Measurements from ENCODE around the gene GGCT.
"Not testable (repeated sequence)": the region's sequence is repeated elsewhere in the genome, so short reads cannot be mapped to it uniquely, and the experiment has no call there.

The GGCT gene

DNA sequence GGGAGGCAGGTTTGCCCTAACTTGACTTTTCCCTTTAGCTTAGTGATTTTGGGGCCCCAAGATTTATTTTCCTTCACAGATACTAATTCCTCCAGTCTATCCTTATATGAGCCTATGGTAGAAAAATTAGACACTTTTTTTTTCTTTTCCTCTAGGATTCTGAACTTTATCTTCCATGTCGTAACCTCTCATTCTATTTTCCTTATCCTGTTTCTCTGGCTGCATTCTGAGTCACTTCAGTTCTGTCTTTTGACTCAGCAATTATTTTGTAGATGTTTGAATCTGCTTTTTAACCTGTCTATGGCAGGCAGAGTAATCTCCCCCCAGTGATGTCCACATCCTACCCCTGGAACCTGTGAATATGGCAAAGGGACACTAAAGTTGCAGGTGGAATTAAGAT is 19.0 kb downstream of the GGCT start:
- DNase-seq (ENCODE audit: low read depth, low spot score), result no peak
- no peak overlapping the region for H3K4me3 ChIP-seq (ENCODE audit: low read length)

DNA sequence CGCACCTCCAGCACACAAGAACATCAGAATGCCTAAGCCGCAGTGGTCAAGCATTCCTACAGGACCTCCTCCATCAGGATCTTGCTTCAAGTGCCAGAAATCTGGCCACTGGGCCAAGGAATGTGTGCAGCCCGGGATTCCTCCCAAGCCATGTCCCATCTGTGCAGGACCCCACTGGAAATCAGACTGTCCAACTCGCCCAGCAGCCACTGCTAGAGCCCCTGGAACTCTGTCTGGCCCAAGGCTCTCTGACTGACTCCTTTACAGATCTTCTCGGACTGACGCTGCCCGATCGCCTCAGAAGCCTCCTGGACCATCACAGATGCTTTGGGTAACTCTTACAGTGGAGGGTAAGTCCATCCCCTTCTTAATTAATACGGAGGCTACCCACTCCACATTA is 23.2 kb downstream of the GGCT start:
- not testable (repeated sequence) for H3K4me3 ChIP-seq (ENCODE audit: low read length); DNase-seq (ENCODE audit: low read depth, low spot score)

DNA sequence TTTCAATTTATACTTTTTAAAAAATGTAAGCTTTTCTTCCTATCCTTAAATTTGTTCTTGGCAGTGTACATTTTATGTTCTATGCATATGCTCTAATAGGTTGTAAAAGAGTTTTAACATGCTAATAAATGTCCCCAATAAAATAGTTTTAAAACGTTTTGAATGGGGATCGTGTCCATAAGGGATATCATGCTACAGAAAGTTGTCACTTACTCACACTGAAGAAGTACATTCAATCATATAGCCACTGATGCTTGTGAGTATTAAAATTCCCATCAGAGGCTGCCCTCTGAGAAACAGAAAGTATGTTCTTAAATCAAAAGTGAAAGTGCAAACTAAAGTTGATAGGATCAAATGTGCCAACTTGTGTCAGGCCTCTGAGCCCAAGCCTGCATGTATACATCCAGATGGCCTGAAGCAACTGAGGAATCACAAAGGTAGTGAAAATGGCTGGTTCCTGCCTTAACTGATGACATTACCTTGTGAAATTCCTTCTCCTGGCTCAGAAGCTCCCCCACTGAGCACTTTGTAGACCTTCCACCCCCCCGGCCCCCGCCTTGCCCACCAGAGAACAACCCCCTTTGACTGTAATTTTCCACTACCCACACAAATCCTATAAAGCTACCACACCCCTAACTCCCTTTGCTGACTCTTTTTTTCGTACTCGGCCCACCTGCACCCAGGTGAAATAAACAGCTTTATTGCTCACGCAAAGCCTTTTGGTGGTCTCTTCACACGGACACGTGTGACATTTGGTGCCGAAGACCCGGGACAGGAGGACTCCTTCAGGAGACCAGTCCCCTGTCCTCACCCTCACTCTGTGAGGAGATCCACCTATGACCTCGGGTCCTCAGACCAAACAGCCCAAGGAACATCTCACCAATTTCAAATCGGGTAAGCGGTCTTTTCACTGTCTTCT is 25.2 kb downstream of the GGCT start:
- DNase-seq (ENCODE audit: low read depth, low spot score), result peak; percentile 74
- H3K4me3 ChIP-seq (ENCODE audit: low read length), result peak overlapping the region; percentile 79

DNA sequence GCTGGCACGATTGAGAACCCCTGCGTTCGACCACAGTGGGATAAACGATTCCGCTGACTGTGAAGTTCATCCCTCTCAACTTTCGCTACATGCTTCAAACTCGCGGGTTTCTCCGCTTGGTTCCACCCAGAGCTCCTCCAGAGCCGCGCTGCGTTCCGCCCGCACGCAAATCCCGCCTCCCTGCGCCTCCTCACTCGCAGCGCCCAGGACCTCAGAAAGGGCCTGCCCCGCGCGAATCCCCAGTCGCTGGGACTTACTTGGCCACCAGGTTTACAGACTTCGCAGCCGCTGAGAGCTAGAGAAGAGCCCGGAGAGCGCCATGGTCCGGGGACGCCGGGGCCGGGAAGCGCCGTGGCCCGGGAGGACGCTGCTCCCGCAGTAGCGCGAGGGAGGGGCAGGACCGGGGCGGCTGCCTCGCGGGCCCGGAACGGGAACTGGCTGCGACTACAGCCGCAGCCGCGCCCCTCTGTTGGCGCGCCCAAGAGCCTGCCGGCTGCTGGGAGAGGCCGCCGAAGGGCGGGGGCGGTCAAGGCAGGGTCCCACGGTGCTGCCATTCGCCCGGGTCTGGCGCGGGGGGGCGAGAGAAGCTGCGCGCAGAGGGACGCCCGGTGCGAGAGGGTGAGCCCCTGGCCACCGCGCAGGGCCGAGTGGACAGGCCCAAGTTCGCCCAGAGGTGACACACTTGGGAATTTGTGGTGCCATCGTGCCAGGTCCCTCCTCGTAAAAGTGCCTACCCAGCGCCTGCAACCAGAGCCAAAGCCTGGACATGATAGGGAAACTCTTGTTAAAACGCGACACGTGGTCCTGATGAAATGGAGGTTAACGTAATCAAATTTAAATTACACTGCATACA is 26.1 kb downstream of the GGCT start, which contains the start of gene NOD1:
Gene NOD1 (minus strand): TSS at position 436 of the 853 bp plus-strand sequence. CDS start 21,863 bp downstream, outside the sequence.
- DNase-seq (ENCODE audit: low read depth, low spot score), result peak; percentile 45
- peak within 1 kb of the TSS; percentile 79 for H3K4me3 ChIP-seq (ENCODE audit: low read length)

DNA sequence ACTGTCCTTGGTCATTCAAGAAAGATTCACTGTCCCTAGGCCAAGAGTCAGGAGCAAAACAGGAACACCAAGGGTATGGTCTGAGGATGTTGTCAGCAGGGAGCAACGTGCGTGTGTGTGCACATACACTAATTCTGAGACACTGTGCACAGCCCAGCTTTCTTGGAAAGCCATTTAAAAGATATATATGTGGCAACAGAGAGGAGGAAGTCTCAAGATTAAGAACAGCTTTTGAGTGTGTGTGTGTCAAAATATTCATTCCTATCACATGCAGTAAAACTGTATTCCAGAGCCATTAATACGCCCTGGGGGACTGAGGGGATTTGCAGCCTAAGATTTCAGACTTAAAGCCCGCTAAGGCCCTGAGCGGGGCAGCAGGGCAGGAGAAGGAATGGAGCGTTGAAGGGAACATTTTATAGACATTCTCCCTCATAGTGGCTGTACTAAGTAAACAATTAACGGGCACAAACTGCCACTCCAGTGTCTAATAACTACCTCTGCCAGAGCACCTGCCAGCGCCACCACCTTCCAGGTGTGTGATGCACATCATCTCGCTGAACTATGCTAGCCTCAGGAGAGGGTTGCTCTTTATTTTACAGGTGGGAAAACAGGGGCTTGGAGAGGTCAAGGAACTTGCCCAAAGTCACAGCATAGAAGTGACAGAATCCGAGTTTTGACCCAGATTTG is 28.0 kb downstream of the GGCT start:
- no peak overlapping the region for H3K4me3 ChIP-seq (ENCODE audit: low read length)
- DNase-seq (ENCODE audit: low read depth, low spot score), result no peak

DNA sequence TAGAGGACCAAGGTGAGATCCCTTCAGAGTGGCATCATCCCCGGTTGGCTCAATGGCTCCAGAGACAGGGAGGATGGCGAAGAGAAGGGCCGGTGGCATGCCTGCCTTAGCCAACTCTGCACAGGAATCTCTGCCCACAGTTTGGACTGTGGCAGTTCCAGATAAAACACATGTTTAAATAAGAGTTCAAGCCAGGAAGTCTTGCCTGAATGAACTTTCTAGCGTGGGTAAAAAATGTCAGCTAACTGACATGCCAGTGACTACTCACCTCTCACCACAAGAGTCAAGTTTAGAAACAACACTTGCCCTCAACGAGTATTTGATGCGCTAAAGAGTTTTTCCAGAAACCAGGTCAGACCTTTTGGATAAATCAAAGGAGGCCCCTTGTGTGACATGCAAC is 29.0 kb downstream of the GGCT start:
- H3K4me3 ChIP-seq (ENCODE audit: low read length), result no peak overlapping the region
- DNase-seq (ENCODE audit: low read depth, low spot score), result peak; percentile 40

DNA sequence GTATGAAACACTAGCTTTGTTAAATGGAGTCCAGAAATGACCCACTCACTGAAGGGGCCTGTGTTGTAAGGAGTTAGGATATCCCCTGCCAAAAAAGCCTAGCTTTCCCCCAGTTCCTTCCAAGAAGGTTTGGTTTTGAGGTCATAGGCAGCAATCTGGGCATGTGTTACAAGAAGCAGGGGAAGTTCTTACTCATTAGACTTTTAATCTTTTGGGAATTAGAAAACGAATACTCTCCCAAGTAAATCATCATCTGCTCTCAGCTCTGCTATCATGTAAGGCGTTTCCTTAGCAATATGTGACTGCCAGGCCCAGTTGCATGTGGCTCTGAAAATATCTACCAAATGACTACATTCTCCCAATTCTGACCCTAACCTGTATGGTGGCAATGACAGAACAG is 29.7 kb downstream of the GGCT start:
- DNase-seq (ENCODE audit: low read depth, low spot score), result no peak
- H3K4me3 ChIP-seq (ENCODE audit: low read length), result no peak overlapping the region

DNA sequence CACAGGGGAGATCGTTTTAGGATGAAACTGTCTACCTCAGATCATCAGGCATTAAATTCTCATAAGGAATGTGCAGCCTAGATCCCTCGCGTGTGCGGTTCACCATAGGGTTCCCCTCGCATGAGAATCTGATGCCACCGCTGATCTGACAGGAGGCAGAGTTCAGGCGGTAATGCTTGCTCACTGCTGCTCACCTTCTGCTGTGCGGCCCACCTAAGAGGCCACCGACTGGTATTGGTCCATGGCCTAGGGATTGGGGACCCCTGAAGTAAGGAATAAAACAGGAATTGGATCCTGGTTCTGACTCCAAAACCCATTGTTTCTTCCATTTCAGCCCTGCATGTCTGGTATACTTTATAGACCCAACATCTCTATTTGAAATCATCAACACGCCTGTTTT is 30.1 kb downstream of the GGCT start:
- DNase-seq (ENCODE audit: low read depth, low spot score), result no peak
- no peak overlapping the region for H3K4me3 ChIP-seq (ENCODE audit: low read length)

DNA sequence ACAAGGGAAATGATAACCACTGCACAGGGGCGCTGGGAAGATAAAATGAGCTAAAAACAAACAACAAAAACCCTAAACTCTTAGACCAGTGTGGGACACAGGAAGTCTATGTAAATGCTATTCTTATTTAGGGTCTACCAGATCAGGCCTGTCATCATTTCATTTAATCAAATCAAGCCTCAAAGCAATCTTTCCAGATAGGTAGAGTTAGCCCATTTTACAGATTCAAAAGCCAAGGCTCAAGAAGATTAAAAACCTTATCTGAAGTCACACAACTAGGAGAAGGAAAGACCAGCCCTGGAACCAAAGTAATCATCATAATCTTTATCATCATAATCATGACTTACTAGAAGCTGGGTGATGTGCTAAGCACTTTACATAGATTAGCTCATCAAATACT is 30.7 kb downstream of the GGCT start:
- H3K4me3 ChIP-seq (ENCODE audit: low read length), result no peak overlapping the region
- no peak for DNase-seq (ENCODE audit: low read depth, low spot score)

DNA sequence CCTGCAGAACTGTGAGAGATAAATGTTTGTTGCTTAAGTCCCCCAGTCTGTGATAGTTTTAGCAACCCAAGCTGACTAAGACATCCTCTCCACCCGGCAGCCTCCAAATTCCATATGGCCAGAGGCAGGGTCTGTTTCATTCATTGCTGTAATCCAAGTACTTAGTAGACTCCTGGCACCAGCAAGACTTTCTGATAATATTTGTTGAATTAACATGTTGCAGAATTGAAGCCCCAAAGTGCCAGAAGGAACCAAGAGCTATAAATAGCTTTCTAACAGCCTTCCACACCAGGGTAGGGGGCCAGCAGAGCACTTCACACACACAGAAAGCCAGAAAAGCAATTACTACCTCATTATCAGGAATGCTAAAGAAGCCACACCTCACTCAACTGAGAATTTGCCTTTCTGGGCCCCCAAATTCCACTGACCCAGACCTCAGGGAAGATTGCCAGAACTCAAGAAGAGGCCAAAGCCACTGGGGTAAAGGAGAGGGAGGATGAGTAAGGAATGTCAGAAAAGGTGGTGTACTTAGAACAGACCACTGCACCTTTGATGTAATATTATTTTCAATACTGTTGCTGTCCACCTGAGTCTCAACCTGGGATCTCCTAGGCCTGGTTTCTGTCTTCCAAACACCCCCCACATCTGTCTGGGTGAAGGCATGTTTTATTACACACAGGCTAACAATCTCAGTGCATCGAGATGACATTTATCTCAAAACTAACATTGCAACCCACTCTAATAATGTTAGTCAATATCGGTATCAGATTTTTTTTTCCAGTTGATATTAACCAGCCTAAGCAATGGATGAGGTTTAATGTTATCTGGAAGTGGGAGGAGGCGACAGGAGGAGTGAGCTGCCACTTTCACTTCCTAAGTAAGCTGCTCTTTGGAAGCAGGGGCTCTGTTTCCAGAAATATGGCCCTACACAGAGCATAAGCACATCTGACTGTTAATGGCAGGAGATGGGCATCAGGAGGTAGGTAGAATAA is 31.5 kb downstream of the GGCT start:
- no peak for DNase-seq (ENCODE audit: low read depth, low spot score)
- H3K4me3 ChIP-seq (ENCODE audit: low read length), result no peak overlapping the region

DNA sequence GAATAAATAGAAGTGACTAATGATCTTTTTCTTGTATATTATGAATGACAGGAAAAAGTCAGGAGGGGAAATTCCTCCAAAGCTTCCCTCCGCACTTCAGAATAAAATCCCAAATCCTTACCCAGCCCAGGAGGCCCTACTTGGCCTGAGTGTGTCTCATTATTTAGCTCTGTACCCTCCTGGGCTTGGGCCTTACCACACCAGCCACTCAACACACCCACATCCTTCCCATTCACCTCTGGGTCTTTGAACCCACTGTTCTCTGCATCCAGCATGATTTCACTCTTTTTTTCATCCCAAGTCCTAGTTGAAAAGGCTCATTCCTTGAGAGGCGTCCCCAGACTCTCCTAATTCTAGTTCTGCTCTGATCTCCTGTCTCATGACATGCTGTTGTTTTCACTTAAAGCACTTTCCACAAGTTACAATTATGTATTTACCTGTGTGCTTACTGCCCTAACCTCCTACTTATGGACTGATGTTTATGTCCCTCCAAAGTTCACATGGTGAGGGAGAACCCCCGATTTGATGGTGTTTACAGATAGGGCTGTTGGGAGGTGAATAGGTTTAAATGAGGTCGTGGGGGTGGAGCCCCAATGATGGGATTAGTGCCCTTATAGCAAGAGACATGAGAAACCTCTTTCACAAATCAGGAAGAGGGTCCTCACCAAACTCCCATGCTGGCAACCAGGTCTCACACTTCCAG is 32.4 kb downstream of the GGCT start:
- peak; percentile 57 for DNase-seq (ENCODE audit: low read depth, low spot score)

DNA sequence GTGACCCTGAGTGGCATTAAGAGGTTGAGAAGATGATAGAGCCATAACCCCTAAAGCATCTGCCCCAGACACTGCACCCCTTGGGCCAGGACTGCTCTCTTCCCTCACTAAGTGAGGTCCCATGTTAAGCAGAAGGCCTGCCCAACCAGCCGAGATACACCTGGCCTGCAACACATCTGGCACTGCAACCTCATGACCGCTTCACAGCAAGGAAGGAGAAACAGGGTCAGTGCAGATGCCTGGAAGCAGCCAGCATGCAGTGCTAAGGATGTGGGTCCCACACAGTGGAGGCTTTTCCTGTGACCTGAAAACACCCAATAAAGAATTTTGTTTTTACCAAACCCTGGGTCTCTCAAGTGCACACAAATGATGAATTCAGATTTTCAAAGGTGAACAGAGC is 33.4 kb downstream of the GGCT start:
- no peak overlapping the region for H3K4me3 ChIP-seq (ENCODE audit: low read length)
- no peak for DNase-seq (ENCODE audit: low read depth, low spot score)

More for the DNA sequence above, 32.4 kb downstream of the GGCT start:
- H3K4me3 ChIP-seq (ENCODE audit: low read length), result no peak overlapping the region

DNA sequence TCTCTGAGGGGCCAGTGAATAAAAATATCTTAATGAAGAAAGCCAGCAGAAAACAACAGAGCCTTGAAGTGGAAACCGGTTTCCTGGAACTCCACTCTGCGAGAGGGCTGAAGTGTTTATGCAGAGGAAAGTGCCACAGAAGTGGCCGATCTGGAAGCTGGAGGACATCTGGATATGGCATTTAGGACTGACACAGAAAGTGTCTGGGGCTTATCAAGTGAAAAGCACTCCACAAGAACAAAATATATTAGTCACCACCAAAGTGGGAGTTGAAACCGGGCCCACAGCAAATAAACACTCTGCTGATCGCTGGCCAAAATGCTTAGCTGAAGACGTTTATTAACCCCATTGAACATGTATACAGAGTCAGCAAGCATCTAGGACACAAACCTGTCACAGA is 33.9 kb downstream of the GGCT start:
- no peak for DNase-seq (ENCODE audit: low read depth, low spot score)
- no peak overlapping the region for H3K4me3 ChIP-seq (ENCODE audit: low read length)

DNA sequence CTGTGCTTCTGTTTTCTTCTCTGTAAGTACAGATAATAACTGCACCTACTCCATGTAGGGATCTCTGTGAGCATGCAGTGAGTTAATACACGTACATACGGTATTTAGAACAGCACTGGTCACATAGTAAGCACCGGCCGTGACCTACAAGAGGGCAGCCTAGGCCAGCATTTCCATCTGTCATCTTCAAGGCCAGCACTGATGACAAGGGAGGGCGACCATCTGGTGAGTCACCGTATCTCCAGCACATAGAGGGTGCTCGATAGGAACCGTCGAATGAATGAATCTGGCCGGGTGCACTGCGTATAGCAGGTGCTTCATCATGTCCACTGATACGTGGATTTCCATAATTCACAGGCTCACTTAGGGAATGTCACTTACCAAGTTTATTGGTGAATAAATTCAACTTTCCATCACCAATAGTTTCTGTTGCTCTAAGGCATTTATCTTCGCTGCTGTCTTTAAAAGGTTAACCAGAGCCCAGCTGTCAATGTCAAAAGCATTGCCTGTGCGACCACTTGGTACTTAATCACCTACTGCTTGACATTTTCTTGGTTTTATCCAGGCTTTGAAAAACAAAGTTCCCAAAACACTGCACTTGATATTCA is 34.4 kb downstream of the GGCT start:
- H3K4me3 ChIP-seq (ENCODE audit: low read length), result no peak overlapping the region
- no peak for DNase-seq (ENCODE audit: low read depth, low spot score)

DNA sequence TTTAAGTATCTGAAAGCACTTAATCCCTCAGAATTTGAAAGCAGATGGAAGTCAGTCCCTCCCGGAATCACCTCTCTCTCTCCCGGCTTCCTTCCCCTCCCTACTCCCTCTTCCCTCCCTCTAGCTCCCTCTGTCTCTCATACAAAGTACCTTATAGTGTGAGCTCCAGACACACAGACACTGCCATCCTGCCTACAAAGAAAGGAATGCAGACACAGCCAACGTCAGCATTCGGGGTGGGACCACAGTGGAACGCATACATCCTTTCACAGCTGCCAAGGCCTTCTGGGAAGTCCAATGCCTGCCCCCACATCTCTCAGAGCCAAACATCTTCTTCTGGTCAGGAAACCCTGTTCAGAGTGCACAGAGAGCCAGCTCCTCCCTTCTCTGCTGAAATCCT is 35.3 kb downstream of the GGCT start:
- no peak for DNase-seq (ENCODE audit: low read depth, low spot score)
- no peak overlapping the region for H3K4me3 ChIP-seq (ENCODE audit: low read length)

DNA sequence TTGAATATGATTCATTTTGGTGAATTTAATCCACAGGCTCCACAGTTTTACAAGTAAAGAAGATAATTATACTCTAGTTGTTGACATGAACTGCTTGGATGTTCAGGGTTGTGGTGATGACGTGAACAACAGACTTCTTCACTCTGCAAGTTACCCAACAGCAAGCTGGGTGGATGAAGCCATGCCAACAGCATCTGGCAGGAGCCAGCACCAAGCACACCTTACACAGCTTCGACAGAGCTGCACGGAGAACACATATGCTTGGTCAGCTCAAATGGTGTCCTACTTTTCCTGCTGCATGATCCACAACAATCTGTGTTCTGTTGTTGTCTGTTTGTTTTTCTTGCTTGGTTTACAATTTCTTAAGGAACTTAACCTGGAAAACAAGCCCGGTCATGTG is 35.8 kb downstream of the GGCT start:
- no peak overlapping the region for H3K4me3 ChIP-seq (ENCODE audit: low read length)
- no peak for DNase-seq (ENCODE audit: low read depth, low spot score)

DNA sequence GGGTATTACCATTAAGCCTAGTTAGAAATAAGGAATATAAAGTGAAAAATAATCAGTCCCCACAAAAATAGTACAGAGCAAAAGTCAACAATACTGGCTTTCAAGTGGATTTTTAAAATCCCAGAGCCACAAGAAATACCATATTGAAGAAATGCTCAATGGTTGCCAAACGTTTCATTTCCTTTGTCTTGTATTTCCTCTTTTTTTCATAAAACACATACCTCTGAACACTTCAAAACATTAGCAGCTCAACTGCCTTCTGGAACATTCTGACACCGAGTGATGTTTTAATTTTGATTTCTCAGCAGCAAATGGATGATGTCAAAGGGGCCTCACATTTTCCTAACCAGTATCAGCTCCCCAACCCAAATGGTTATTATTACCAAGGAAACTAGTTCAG is 36.6 kb downstream of the GGCT start:
- no peak for DNase-seq (ENCODE audit: low read depth, low spot score)
- no peak overlapping the region for H3K4me3 ChIP-seq (ENCODE audit: low read length)

Measured in Jurkat, Clone E6-1 (cell line).